NCI-H82 treated with DMSO at 0.1 percent for 48 hours (cell line): ENCODE measurements around the gene ARID1A.

Experiments
- DNase-seq: peaks from one replicate; lab custom pipeline; 2025; ENCODE audit not compliant: unreplicated experiment; lab: John Stamatoyannopoulos, UW

Gene ARID1A

GRCh38 chr1:26758358-26758757, 62.5 kb downstream of the ARID1A start:
- DNase-seq, result no peak

- no peak for DNase-seq
Measured at GRCh38 chr1:26759531-26759930, 63.7 kb downstream of the ARID1A start.

GRCh38 chr1:26761217-26761616, 65.4 kb downstream of the ARID1A start:
- no peak for DNase-seq

GRCh38 chr1:26767714-26768113, 71.9 kb downstream of the ARID1A start:
- no peak for DNase-seq

GRCh38 chr1:26768755-26769154, 72.9 kb downstream of the ARID1A start:
- no peak for DNase-seq

- peak; percentile 21 for DNase-seq
Measured at GRCh38 chr1:26771285-26771642, 75.4 kb downstream of the ARID1A start.

- no peak for DNase-seq
Measured at GRCh38 chr1:26771643-26772321, 76.0 kb downstream of the ARID1A start.

- DNase-seq, result no peak
Measured at GRCh38 chr1:26772687-26773086, 76.9 kb downstream of the ARID1A start.

- no peak for DNase-seq
Measured at GRCh38 chr1:26774462-26774861, 78.6 kb downstream of the ARID1A start.

GRCh38 chr1:26775666-26776065, 79.9 kb downstream of the ARID1A start:
- DNase-seq, result no peak

- DNase-seq, result no peak
Measured at GRCh38 chr1:26779098-26779668, 83.4 kb downstream of the ARID1A start.

GRCh38 chr1:26780344-26780957, 84.6 kb downstream of the ARID1A start:
- no peak for DNase-seq

- no peak for DNase-seq
Measured at GRCh38 chr1:26781206-26781825, 85.5 kb downstream of the ARID1A start.

GRCh38 chr1:26782521-26783212, 86.9 kb downstream of the ARID1A start:
- no peak for DNase-seq

GRCh38 chr1:26783646-26784022, 87.8 kb downstream of the ARID1A start:
- DNase-seq, result no peak

- DNase-seq, result peak; percentile 79
Measured at GRCh38 chr1:26784023-26784871, 88.4 kb downstream of the ARID1A start.

GRCh38 chr1:26784886-26785285, 89.1 kb downstream of the ARID1A start:
- no peak for DNase-seq

- DNase-seq, result no peak
Measured at GRCh38 chr1:26785611-26786436, 90.0 kb downstream of the ARID1A start.

GRCh38 chr1:26786437-26787380, 90.9 kb downstream of the ARID1A start:
- peak; percentile 42 for DNase-seq
